DOHH2 (cell line): ENCODE results near the gene SCUBE1.

Experiments
- H3F3A ChIP-seq: fragments of 200-600 bp; sonication (generic), shearing (Covaris generic); 2 replicates; pipeline ENCODE4 v1.6.0; 2016; ENCODE audit warnings: antibody characterized with exemption, mild to moderate bottlenecking; ENCODE audit not compliant: control insufficient read depth, insufficient read depth
- H3K27ac ChIP-seq: fragments of 200-600 bp; sonication (generic); 2 replicates; pipeline ENCODE4 v1.5.1; 2014; ENCODE audit warnings: low read depth, mild to moderate bottlenecking, low read length, moderate library complexity
- H3K27me3 ChIP-seq: fragments of 200-600 bp; sonication (generic); 2 replicates; pipeline ENCODE4 v1.6.1; 2014; ENCODE audit warnings: mild to moderate bottlenecking, low read length, mixed read lengths; ENCODE audit not compliant: control insufficient read depth
- H3K36me3 ChIP-seq: fragments of 200-600 bp; sonication (generic); 2 replicates; pipeline ENCODE4 v1.6.1; 2014; ENCODE audit warnings: mild to moderate bottlenecking, low read length, moderate library complexity, mixed read lengths; ENCODE audit not compliant: control insufficient read depth
- H3K4me1 ChIP-seq: fragments of 200-600 bp; sonication (generic); 2 replicates; pipeline ENCODE4 v1.6.1; 2014; ENCODE audit warnings: mild to moderate bottlenecking, low read length, mixed read lengths; ENCODE audit not compliant: control insufficient read depth
- H3K4me2 ChIP-seq: fragments of 200-600 bp; sonication (generic); 2 replicates; pipeline ENCODE4 v1.6.0; 2014; ENCODE audit warnings: mild to moderate bottlenecking, low read length, moderate library complexity
- H3K4me3 ChIP-seq: fragments of 200-600 bp; sonication (generic); 2 replicates; pipeline ENCODE4 v1.5.1; 2014; ENCODE audit warnings: mild to moderate bottlenecking, low read length, mixed read lengths
- H3K79me2 ChIP-seq: fragments of 200-600 bp; sonication (generic); 2 replicates; pipeline ENCODE4 v1.6.1; 2014; ENCODE audit warnings: mild to moderate bottlenecking, low read length, mixed read lengths; ENCODE audit not compliant: control insufficient read depth
- H3K9me2 ChIP-seq: fragments of 200-600 bp; sonication (generic); replicated peaks from 2 replicates; pipeline ENCODE4 v1.6.1; 2014; ENCODE audit warnings: mild to moderate bottlenecking, low read length, mixed read lengths; ENCODE audit not compliant: control insufficient read depth
- H3K9me3 ChIP-seq: fragments of 200-600 bp; sonication (generic); 2 replicates; pipeline ENCODE4 v1.6.1; 2014; ENCODE audit warnings: antibody characterized with exemption, low read length, mixed read lengths; ENCODE audit not compliant: control insufficient read depth, insufficient read depth
- H4K20me1 ChIP-seq: fragments of 200-600 bp; sonication (generic); 2 replicates; pipeline ENCODE4 v1.6.0; 2014; ENCODE audit warnings: low read depth, mild to moderate bottlenecking, antibody characterized with exemption, low read length, moderate library complexity; ENCODE audit not compliant: control insufficient read depth, insufficient read depth
- EZH2phosphoT487 ChIP-seq: fragments of 200-600 bp; sonication (generic); IDR thresholded peaks from 2 replicates; pipeline ENCODE4 v1.6.1; 2017; ENCODE audit warnings: borderline replicate concordance, mild to moderate bottlenecking, antibody characterized with exemption, low read length, moderate library complexity, mixed read lengths
- TF ChIP-seq, protein P1 (sequence below): fragments of 200-600 bp; sonication (generic); IDR thresholded peaks from one replicate; pipeline ENCODE4 v1.5.1; 2014; ENCODE audit warnings: antibody characterized with exemption, mild to moderate bottlenecking, low read depth, low read length; ENCODE audit not compliant: poor library complexity, severe bottlenecking

Gene SCUBE1

DNA sequence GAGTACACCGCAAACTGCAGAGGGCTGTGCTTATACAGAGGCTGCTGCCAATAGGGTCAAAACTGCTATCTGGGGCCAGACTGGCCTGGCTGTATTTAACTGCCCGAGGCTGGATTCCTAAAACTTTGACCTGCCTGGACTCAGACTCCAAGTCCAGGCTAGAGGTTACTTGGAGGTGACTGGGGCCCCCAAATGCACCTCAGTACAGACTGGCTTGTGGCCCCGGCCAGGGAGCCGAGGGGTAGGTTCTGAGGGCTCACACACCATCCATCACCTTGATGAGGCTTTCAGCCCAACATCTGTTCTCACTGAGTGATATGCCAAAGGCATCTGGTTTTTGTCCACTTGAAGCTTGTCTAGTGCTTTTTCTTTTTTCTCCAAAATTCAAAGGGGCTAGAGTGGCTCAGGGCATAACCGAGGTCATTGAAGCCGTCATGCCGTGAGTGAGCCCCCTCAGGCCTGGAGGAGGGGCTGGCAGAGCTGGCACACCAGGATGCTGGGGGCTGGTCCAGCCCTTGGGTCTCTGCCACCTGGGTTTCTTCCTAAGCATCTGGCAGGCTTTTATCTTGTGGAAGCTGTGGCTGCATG lies 103.9 kb downstream of the SCUBE1 start:
- Histone ChIP-seq H3K4me3 (no peak overlapping the region), H3K79me2 (no peaks in the 10 kb centered on the region), H3K4me2 (no peak overlapping the region), H3K36me3 (no peaks in the 10 kb centered on the region), H3F3A (no peaks in the 10 kb centered on the region), H4K20me1 (no peaks in the 10 kb centered on the region), H3K9me3 (no peaks in the 10 kb centered on the region), H3K27ac (no peak overlapping the region), H3K9me2 (no peaks in the 10 kb centered on the region), H3K4me1 (no peaks in the 10 kb centered on the region), H3K27me3 (no peaks in the 10 kb centered on the region)
- no peak for TF ChIP-seq EZH2phosphoT487
- TF ChIP-seq, protein P1, sequence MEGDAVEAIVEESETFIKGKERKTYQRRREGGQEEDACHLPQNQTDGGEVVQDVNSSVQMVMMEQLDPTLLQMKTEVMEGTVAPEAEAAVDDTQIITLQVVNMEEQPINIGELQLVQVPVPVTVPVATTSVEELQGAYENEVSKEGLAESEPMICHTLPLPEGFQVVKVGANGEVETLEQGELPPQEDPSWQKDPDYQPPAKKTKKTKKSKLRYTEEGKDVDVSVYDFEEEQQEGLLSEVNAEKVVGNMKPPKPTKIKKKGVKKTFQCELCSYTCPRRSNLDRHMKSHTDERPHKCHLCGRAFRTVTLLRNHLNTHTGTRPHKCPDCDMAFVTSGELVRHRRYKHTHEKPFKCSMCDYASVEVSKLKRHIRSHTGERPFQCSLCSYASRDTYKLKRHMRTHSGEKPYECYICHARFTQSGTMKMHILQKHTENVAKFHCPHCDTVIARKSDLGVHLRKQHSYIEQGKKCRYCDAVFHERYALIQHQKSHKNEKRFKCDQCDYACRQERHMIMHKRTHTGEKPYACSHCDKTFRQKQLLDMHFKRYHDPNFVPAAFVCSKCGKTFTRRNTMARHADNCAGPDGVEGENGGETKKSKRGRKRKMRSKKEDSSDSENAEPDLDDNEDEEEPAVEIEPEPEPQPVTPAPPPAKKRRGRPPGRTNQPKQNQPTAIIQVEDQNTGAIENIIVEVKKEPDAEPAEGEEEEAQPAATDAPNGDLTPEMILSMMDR = no peak

DNA sequence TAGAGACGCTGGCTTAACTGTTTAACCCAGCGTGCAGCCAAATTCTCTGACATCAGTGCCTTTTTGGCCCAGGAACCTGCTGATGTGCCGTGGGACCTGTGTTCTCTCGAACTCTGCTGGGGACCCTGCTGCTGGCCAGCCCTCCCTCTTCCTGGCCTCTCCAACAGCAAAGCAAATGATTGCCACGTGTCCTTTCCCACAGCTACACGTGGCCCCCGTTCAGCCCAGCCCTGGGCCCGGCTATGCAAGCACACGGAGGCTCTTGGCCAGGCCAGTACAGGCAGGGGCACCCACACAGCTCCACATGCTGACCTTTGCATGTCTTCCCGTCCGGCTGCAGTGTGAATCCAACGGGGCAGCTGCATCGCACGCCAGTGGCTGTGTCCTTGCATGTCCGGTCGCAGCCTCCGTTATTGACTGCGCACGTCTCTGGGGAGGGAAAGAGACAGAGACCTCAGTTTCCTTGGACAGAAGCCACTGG lies 104.6 kb downstream of the SCUBE1 start:
- TF ChIP-seq EZH2phosphoT487 = no peak
- TF ChIP-seq, protein P1 = no peak
- no peaks in the 10 kb centered on the region for H3K9me2 ChIP-seq
- H3K27me3 ChIP-seq = no peaks in the 10 kb centered on the region
- H3K36me3 ChIP-seq = no peaks in the 10 kb centered on the region
- H3K79me2 ChIP-seq = no peaks in the 10 kb centered on the region
- no peak overlapping the region for H3K4me2 ChIP-seq
- H3F3A ChIP-seq = no peaks in the 10 kb centered on the region
- H3K4me1 ChIP-seq = no peaks in the 10 kb centered on the region
- H4K20me1 ChIP-seq = no peaks in the 10 kb centered on the region
- H3K4me3 ChIP-seq = no peak overlapping the region
- no peaks in the 10 kb centered on the region for H3K9me3 ChIP-seq
- no peak overlapping the region for H3K27ac ChIP-seq

DNA sequence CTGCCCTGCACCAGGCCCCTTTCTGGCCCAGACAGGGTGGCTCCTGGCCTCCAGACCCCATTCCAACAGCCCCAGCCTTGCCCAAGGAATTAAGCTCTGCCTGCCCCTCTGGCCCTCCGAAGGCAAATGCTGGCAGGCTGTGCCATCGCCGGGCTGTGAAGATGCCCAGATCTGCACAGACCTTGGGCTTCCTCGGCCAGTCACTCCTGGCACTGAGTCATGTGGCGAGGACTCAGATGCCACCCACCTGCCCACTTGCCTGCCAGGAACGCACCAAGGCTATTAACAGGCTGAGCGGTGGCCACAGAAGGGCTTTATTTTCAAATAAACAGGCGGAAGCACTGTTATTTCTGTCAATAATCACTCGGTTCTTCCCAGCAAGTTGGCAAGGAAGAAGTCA lies 105.9 kb downstream of the SCUBE1 start:
- Histone ChIP-seq H4K20me1 (no peaks in the 10 kb centered on the region), H3F3A (no peaks in the 10 kb centered on the region), H3K9me3 (no peaks in the 10 kb centered on the region), H3K4me1 (no peaks in the 10 kb centered on the region), H3K79me2 (no peaks in the 10 kb centered on the region), H3K9me2 (no peaks in the 10 kb centered on the region), H3K27ac (no peak overlapping the region), H3K36me3 (no peaks in the 10 kb centered on the region), H3K27me3 (no peaks in the 10 kb centered on the region), H3K4me2 (no peak overlapping the region), H3K4me3 (no peak overlapping the region)
- TF ChIP-seq EZH2phosphoT487 = no peak
- TF ChIP-seq, protein P1 = no peak
